Liver (tissue), 9 donors: ENCODE data around the gene HES4. TPM values are rescaled to one million over a fixed set of nuclear protein-coding genes. Genes with fewer than 3 reads are reported as not detected.

Experiments used
- DNase-seq: peaks from one replicate; pipeline ENCODE4 v3.0.0-alpha.2; 2017; ENCODE audit warnings: low spot score
- H3K27ac ChIP-seq, 2 donors: one replicate each; pipeline ENCODE4 v1.7.0; 2013; ENCODE audit warnings: inconsistent platforms in 2 of 2, low read length in 2 of 2, control low read depth in 1 of 2, low read depth in 1 of 2, mild to moderate bottlenecking in 1 of 2
- H3K27me3 ChIP-seq, 4 donors: one replicate each; pipeline versions ENCODE4 v1.6.1 to v1.7.0; 2013; ENCODE audit warnings: low read length in 3 of 4, inconsistent platforms in 1 of 4, mild to moderate bottlenecking in 1 of 4, moderate library complexity in 1 of 4; ENCODE audit not compliant: control insufficient read depth in 4 of 4, insufficient read depth in 4 of 4
- H3K36me3 ChIP-seq, 4 donors: one replicate each; pipeline versions ENCODE4 v1.6.1 to v1.7.0; 2013; ENCODE audit warnings: low read length in 3 of 4, mild to moderate bottlenecking in 3 of 4, low read depth in 1 of 4, moderate library complexity in 1 of 4; ENCODE audit not compliant: control insufficient read depth in 4 of 4, insufficient read depth in 3 of 4
- H3K4me1 ChIP-seq, 4 donors: one replicate each; pipeline versions ENCODE4 v1.6.1 to v1.7.0; 2013; ENCODE audit warnings: low read length in 3 of 4, mild to moderate bottlenecking in 3 of 4, moderate library complexity in 1 of 4; ENCODE audit not compliant: control insufficient read depth in 4 of 4, insufficient read depth in 4 of 4
- H3K4me3 ChIP-seq, 3 donors: one replicate each; pipeline versions ENCODE4 v1.6.1 to v1.7.0; 2013; ENCODE audit warnings: low read length in 3 of 3, control low read depth in 1 of 3, low read depth in 1 of 3, mild to moderate bottlenecking in 1 of 3
- H3K9ac ChIP-seq, 2 donors: one replicate each; pipeline ENCODE4 v1.7.0; 2013; ENCODE audit warnings: low read length in 2 of 2, mild to moderate bottlenecking in 2 of 2, moderate library complexity in 2 of 2, control low read depth in 1 of 2, low read depth in 1 of 2
- H3K9me3 ChIP-seq, 4 donors: one replicate each; pipeline versions ENCODE4 v1.6.1 to v1.7.0; 2013; ENCODE audit warnings: low read length in 3 of 4; ENCODE audit not compliant: control insufficient read depth in 4 of 4
- ATF3 ChIP-seq: IDR thresholded peaks from 2 replicates; pipeline ENCODE4 v1.6.1; 2016; ENCODE audit warnings: antibody characterized with exemption
- CTCF ChIP-seq: fragments of 150-350 bp; IDR thresholded peaks from 2 replicates; pipeline ENCODE4 v1.5.1; 2017; ENCODE audit warnings: improper control_type of control experiment, low read depth, low read length; ENCODE audit not compliant: missing input control
- EGR1 ChIP-seq, 2 donors: IDR thresholded peaks; 2 replicates each; pipeline ENCODE4 v1.6.1; 2016 to 2018; ENCODE audit warnings: antibody characterized with exemption in 2 of 2, low read depth in 2 of 2
- FOXA1 ChIP-seq: IDR thresholded peaks from 2 replicates; pipeline ENCODE4 v1.6.1; 2016; ENCODE audit warnings: antibody characterized with exemption
- FOXA2 ChIP-seq: IDR thresholded peaks from 2 replicates; pipeline ENCODE4 v1.6.1; 2016; ENCODE audit warnings: antibody characterized with exemption
- HNF4A ChIP-seq, 2 donors: conservative IDR thresholded peaks; 2 replicates each; pipeline ENCODE4 v1.6.1; 2016; ENCODE audit warnings: antibody characterized with exemption in 2 of 2, mild to moderate bottlenecking in 2 of 2
- HNF4G ChIP-seq: IDR thresholded peaks from 2 replicates; pipeline ENCODE4 v1.6.1; 2016; ENCODE audit warnings: antibody characterized with exemption
- JUND ChIP-seq, 2 donors: IDR thresholded peaks; 2 replicates each; pipeline ENCODE4 v1.6.1; 2016; ENCODE audit warnings: antibody characterized with exemption in 2 of 2
- NR2F2 ChIP-seq: IDR thresholded peaks from 2 replicates; pipeline ENCODE4 v1.6.1; 2016; ENCODE audit warnings: antibody characterized with exemption
- RAD21 ChIP-seq, 2 donors: IDR thresholded peaks; 2 replicates each; pipeline ENCODE4 v1.6.1; 2016; ENCODE audit warnings: antibody characterized with exemption in 2 of 2, mild to moderate bottlenecking in 2 of 2
- RXRA ChIP-seq, 2 donors: IDR thresholded peaks; 2 replicates each; pipeline ENCODE4 v1.6.1; 2017 to 2018; ENCODE audit warnings: antibody characterized with exemption in 2 of 2, mild to moderate bottlenecking in 1 of 2
- SP1 ChIP-seq: IDR thresholded peaks from 2 replicates; pipeline ENCODE4 v1.6.1; 2018; ENCODE audit warnings: antibody characterized with exemption, mild to moderate bottlenecking
- TAF1 ChIP-seq: conservative IDR thresholded peaks from 2 replicates; pipeline ENCODE4 v1.6.1; 2016; ENCODE audit warnings: antibody characterized with exemption, mild to moderate bottlenecking
- ZBTB33 ChIP-seq: IDR thresholded peaks from 2 replicates; pipeline ENCODE4 v1.6.1; 2016; ENCODE audit warnings: antibody characterized with exemption
- WGBS: extraction: QIAGEN DNeasy Blood & Tissue Kit; methylation state at CpG from one replicate; pipeline ENCODE4 v1.1.7; 2013; 5-methylcytosine and 5-hydroxymethylcytosine counted together
- polyA plus RNA-seq, 2 donors: library from polyadenylated mRNA; stranded (reverse) in 1 of 2; unstranded in 1 of 2; fragments of 200-250 nt in 1 of 2; fragments of >200 nt in 1 of 2; fragmentation: Nextera tagmentation in 1 of 2; extraction: Ambion mirVana in 1 of 2; gene quantifications; one replicate each; pipeline versions ENCODE4 v1.2.1 to v1.2.3, GENCODE V29; 2013 to 2015
- total RNA-seq, 2 donors: library from RNA; depleted of rRNA; stranded (reverse); fragments of >200 nt; gene quantifications; one replicate each; pipeline ENCODE4 v1.2.3, GENCODE V29; 2014
- TF ChIP-seq, protein P1 (sequence below): IDR thresholded peaks from 2 replicates; pipeline ENCODE4 v1.6.1; 2016; ENCODE audit warnings: antibody characterized with exemption, mild to moderate bottlenecking
- TF ChIP-seq, protein P2 (sequence below): IDR thresholded peaks from 2 replicates; pipeline ENCODE4 v1.6.1; 2016; ENCODE audit warnings: antibody characterized with exemption
- donor health status: healthy.
- donor health status: healthy.
- donor health status: healthy.
- donor health status: healthy.
- donor health status: healthy.

HES4 gene
- total and polyA plus RNA-seq, 4 donors: 0.93 to 1.9 (median 1.7) TPM

DNA sequence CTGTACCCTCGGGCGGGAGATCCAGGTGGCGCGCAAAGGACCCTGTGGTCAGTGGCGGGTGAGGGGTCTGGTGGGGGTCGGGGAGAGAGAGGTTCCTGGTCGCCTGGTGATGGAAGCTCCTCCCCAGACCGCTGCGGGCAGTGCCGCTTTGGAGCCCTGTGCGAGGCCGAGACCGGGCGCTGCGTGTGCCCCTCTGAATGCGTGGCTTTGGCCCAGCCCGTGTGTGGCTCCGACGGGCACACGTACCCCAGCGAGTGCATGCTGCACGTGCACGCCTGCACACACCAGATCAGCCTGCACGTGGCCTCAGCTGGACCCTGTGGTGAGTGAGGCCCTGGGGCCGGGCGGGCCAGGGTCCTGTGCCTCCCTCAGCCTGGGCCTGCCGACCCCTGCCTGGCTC, 43.5 kb upstream of the HES4 start:
- H3K4me3 ChIP-seq: no peak overlapping the region
- WGBS: 98% methylated on average over 27 of the region's 27 CpGs
- peaks cover 8 to 10% (median 9%) of the 10 kb centered on the region in 4 donors for H3K4me1 ChIP-seq
- H3K9ac ChIP-seq: no peak overlapping the region
- TF ChIP-seq JUND (IDR thresholded peaks at IDR 0.05) (no peak), CTCF (no peak), RAD21 (IDR thresholded peaks at IDR 0.05) (no peak), NR2F2 (no peak), HNF4A (conservative IDR thresholded peaks at IDR 0.05) (no peak), EGR1 (IDR thresholded peaks at IDR 0.05; ENCODE audit: low read depth in 2 of 2) (no peak), HNF4G (no peak), SP1 (no peak), FOXA2 (no peak), ZBTB33 (no peak)
- TF ChIP-seq, protein P1, sequence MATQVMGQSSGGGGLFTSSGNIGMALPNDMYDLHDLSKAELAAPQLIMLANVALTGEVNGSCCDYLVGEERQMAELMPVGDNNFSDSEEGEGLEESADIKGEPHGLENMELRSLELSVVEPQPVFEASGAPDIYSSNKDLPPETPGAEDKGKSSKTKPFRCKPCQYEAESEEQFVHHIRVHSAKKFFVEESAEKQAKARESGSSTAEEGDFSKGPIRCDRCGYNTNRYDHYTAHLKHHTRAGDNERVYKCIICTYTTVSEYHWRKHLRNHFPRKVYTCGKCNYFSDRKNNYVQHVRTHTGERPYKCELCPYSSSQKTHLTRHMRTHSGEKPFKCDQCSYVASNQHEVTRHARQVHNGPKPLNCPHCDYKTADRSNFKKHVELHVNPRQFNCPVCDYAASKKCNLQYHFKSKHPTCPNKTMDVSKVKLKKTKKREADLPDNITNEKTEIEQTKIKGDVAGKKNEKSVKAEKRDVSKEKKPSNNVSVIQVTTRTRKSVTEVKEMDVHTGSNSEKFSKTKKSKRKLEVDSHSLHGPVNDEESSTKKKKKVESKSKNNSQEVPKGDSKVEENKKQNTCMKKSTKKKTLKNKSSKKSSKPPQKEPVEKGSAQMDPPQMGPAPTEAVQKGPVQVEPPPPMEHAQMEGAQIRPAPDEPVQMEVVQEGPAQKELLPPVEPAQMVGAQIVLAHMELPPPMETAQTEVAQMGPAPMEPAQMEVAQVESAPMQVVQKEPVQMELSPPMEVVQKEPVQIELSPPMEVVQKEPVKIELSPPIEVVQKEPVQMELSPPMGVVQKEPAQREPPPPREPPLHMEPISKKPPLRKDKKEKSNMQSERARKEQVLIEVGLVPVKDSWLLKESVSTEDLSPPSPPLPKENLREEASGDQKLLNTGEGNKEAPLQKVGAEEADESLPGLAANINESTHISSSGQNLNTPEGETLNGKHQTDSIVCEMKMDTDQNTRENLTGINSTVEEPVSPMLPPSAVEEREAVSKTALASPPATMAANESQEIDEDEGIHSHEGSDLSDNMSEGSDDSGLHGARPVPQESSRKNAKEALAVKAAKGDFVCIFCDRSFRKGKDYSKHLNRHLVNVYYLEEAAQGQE: no peak
- TF ChIP-seq, protein P2, sequence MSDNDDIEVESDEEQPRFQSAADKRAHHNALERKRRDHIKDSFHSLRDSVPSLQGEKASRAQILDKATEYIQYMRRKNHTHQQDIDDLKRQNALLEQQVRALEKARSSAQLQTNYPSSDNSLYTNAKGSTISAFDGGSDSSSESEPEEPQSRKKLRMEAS: no peak
- H3K36me3 ChIP-seq: peaks cover 0 to 24% (median 6%) of the 10 kb centered on the region in 4 donors
- DNase-seq: no peak
- H3K27me3 ChIP-seq: peaks cover 0 to 3% (median 0%) of the 10 kb centered on the region in 4 donors
- no peak overlapping the region for H3K27ac ChIP-seq
- no peaks in the 10 kb centered on the region for H3K9me3 ChIP-seq

GRCh38 chr1:1042835-1043234, 42.9 kb upstream of the HES4 start:
- Histone ChIP-seq H3K4me3 (no peak overlapping the region), H3K9me3 (no peaks in the 10 kb centered on the region), H3K9ac (no peak overlapping the region), H3K27me3 (peaks cover 0 to 3% (median 0%) of the 10 kb centered on the region in 4 donors), H3K4me1 (peaks cover 8 to 10% (median 9%) of the 10 kb centered on the region in 4 donors), H3K36me3 (peaks cover 0 to 24% (median 6%) of the 10 kb centered on the region in 4 donors), H3K27ac (no peak overlapping the region)
- DNase-seq: no peak
- TF ChIP-seq HNF4A (conservative IDR thresholded peaks at IDR 0.05) (no peak), RXRA (IDR thresholded peaks at IDR 0.05) (no peak), ZBTB33 (no peak), JUND (IDR thresholded peaks at IDR 0.05) (no peak), HNF4G (no peak), ATF3 (no peak), RAD21 (IDR thresholded peaks at IDR 0.05) (no peak), FOXA1 (no peak), FOXA2 (no peak), TAF1 (no peak), EGR1 (IDR thresholded peaks at IDR 0.05; ENCODE audit: low read depth in 2 of 2) (no peak)
- TF ChIP-seq, protein P2: no peak
- WGBS: 96% methylated on average over 10 of the region's 10 CpGs
